HepG2 (cell line): Measurements from ENCODE around the gene VWA7. TPM values are rescaled to one million over a fixed set of nuclear protein-coding genes. Genes with fewer than 3 reads are reported as not detected.
A peak's percentile ranks its signal among the peaks of the same experiment; 100 is the strongest.

Source experiments
- CHD4 ChIP-seq: fragments of 200-600 bp; sonication (generic); IDR thresholded peaks from 2 replicates; pipeline ENCODE4 v1.7.0; 2017; ENCODE audit warnings: mild to moderate bottlenecking, low read length, borderline replicate concordance
- IRF2 ChIP-seq: IDR thresholded peaks from 2 replicates; pipeline ENCODE4 v1.6.1; 2018; ENCODE audit warnings: missing genetic modification reagents, missing compliant biosample characterization
- KDM2A ChIP-seq: sonication (generic); formaldehyde crosslinking; IDR thresholded peaks from 2 replicates; pipeline ENCODE4 v1.4.0; 2020; ENCODE audit warnings: low read depth, missing genetic modification reagents, borderline replicate concordance
- MED1 ChIP-seq: sonication (generic); formaldehyde crosslinking; IDR thresholded peaks from 2 replicates; pipeline ENCODE4 v1.4.0; 2020; ENCODE audit warnings: missing genetic modification reagents
- MLXIP ChIP-seq: sonication (generic); formaldehyde crosslinking; IDR thresholded peaks from 2 replicates; pipeline ENCODE4 v1.9.0; 2021; ENCODE audit warnings: missing genetic modification reagents, borderline replicate concordance
- NBN ChIP-seq: fragments of 450-650 bp; conservative IDR thresholded peaks from 2 replicates; pipeline ENCODE4 v1.6.1; 2017
- NCOA2 ChIP-seq: sonication (generic); formaldehyde crosslinking; IDR thresholded peaks from 2 replicates; pipeline ENCODE4 v1.8.0; 2022; ENCODE audit warnings: inconsistent platforms
- NRL ChIP-seq: sonication (generic); formaldehyde crosslinking; IDR thresholded peaks from 2 replicates; pipeline ENCODE4 v1.5.0; 2020; ENCODE audit warnings: missing genetic modification reagents, mild to moderate bottlenecking, moderate library complexity, borderline replicate concordance
- REPIN1 ChIP-seq: sonication (generic); formaldehyde crosslinking; IDR thresholded peaks from 2 replicates; pipeline ENCODE4 v1.8.0; 2022; ENCODE audit warnings: missing genetic modification reagents, low read depth, mild to moderate bottlenecking, borderline replicate concordance
- SMC3 ChIP-seq: IDR thresholded peaks from 2 replicates; pipeline ENCODE4 v1.6.1; 2011; ENCODE audit warnings: low read length, improper control_type of control experiment
- TERF1 ChIP-seq: sonication (generic); formaldehyde crosslinking; IDR thresholded peaks from 2 replicates; pipeline ENCODE4 v1.8.0; 2022; ENCODE audit warnings: mild to moderate bottlenecking, missing genetic modification reagents, moderate library complexity
- YEATS4 ChIP-seq: sonication (generic); formaldehyde crosslinking; IDR thresholded peaks from 2 replicates; pipeline ENCODE4 v1.4.0; 2020; ENCODE audit warnings: missing genetic modification reagents, borderline replicate concordance
- ZNF343 ChIP-seq: sonication (generic); formaldehyde crosslinking; IDR thresholded peaks from 2 replicates; pipeline ENCODE4 v1.4.0; 2020; ENCODE audit warnings: mild to moderate bottlenecking, missing genetic modification reagents
- ZNF513 ChIP-seq: sonication (generic); formaldehyde crosslinking; conservative IDR thresholded peaks from 2 replicates; pipeline ENCODE4 v1.5.0; 2020; ENCODE audit warnings: missing genetic modification reagents
- ZNF557 ChIP-seq: sonication (generic); formaldehyde crosslinking; IDR thresholded peaks from 2 replicates; pipeline ENCODE4 v1.4.0; 2020; ENCODE audit warnings: missing genetic modification reagents
- ZNF609 ChIP-seq: sonication (generic); formaldehyde crosslinking; IDR thresholded peaks from 2 replicates; pipeline ENCODE4 v1.4.0; 2020; ENCODE audit warnings: mild to moderate bottlenecking, missing genetic modification reagents, borderline replicate concordance
- ZNF75D ChIP-seq: sonication (generic); formaldehyde crosslinking; IDR thresholded peaks from 2 replicates; pipeline ENCODE4 v1.8.1; 2023; ENCODE audit warnings: missing genetic modification reagents, mild to moderate bottlenecking, borderline replicate concordance
- ZNF773 ChIP-seq: sonication (generic); formaldehyde crosslinking; IDR thresholded peaks from 2 replicates; pipeline ENCODE4 v1.4.0; 2020; ENCODE audit warnings: missing genetic modification reagents, borderline replicate concordance
- ZNF775 ChIP-seq: sonication (generic); formaldehyde crosslinking; IDR thresholded peaks from 2 replicates; pipeline ENCODE4 v1.4.0; 2020; ENCODE audit warnings: missing genetic modification reagents, mild to moderate bottlenecking, moderate library complexity, borderline replicate concordance
- polyA plus RNA-seq, 8 experiments: library from polyadenylated mRNA; depleted of rRNA in 3 of 8; stranded (reverse) in 7 of 8; unstranded in 1 of 8; fragments of >200 nt; fragmentation: Illumina TruSeq in 4 of 8; extraction: Trizol in 4 of 8; gene quantifications; 2 replicates each; pipeline versions ENCODE4 v1.2.1 to v1.2.3, GENCODE V29; 2011 to 2016; ENCODE audit warnings: low read depth in 4 of 8, missing spikeins in 1 of 8, mixed read lengths in 1 of 8; ENCODE audit not compliant: insufficient read depth in 1 of 8
- total RNA-seq, 5 experiments: library from RNA; depleted of rRNA; stranded (reverse); fragments of >200 nt; fragmentation: Illumina TruSeq; extraction: Trizol; gene quantifications; 2 replicates each; pipeline ENCODE4 v1.2.3, GENCODE V29; 2016; ENCODE audit warnings: low read depth in 1 of 5

The VWA7 gene
- total and polyA plus RNA-seq, 2 of the 13 experiments (the other 11 are each of a cell fraction or from before 2014, with no cell fraction given): 0.86 to 3.3 TPM

GRCh38 chr6:31729515-31729978, 47.6 kb downstream of the VWA7 start (continued):
- TF ChIP-seq TERF1 (CRISPR knock-in tag) (no peak), ZNF343 (peak; percentile 68; the same call in 1 of the 2 replicates), ZNF609 (CRISPR knock-in tag) (peak; percentile 74; the same call in 1 of the 2 replicates), ZNF775 (no peak), ZNF557 (CRISPR knock-in tag) (no peak; the same call in none of the 2 replicates), KDM2A (peak; percentile 99; the same call in 1 of the 2 replicates), NBN (no peak), SMC3 (peak; percentile 84), ZNF773 (CRISPR knock-in tag) (no peak), ZNF513 (CRISPR knock-in tag) (no peak), IRF2 (peak; percentile 57), YEATS4 (CRISPR knock-in tag) (peak; percentile 73), MED1 (peak; percentile 72), MLXIP (CRISPR knock-in tag) (peak; percentile 53; the same call in 1 of the 2 replicates), REPIN1 (CRISPR knock-in tag) (peak; percentile 60; the same call in 1 of the 2 replicates), NCOA2 (CRISPR knock-in tag) (peak; percentile 40; the same call in 1 of the 2 replicates), CHD4 (no peak), ZNF75D (0 out of 2 replicates have a peak, but pooled peaks have one; percentile 66), NRL (CRISPR knock-in tag) (no peak)
